NK-92 (cell line): ENCODE results near the gene DDX17.

Experiments
- DNase-seq: peaks from one replicate; lab custom pipeline; 2025; ENCODE audit not compliant: unreplicated experiment; lab: John Stamatoyannopoulos, UW

Gene DDX17

DNA sequence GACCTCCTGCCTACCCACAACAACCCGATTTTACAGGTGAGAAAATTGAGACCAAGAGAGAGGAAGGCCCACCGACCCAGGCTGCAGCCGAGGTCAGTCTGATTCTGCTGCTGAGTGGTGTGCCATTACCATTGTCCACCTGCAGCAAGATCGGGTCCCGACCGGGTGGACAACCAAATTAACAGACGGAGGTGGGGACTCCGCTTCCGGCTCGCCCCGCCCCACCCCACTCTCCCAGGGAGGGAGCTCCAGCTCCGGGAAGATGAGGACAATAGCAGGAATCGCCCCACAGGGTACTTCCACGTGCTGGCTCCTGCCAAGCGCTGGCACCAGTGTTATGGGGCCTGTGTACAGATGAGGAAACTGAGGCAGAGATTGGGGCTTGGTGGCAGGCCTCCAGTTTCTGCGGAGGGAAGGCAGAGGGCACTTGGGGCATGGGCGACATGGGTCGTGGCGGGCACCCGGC, 38.6 kb downstream of the DDX17 start:
- no peak for DNase-seq

DNA sequence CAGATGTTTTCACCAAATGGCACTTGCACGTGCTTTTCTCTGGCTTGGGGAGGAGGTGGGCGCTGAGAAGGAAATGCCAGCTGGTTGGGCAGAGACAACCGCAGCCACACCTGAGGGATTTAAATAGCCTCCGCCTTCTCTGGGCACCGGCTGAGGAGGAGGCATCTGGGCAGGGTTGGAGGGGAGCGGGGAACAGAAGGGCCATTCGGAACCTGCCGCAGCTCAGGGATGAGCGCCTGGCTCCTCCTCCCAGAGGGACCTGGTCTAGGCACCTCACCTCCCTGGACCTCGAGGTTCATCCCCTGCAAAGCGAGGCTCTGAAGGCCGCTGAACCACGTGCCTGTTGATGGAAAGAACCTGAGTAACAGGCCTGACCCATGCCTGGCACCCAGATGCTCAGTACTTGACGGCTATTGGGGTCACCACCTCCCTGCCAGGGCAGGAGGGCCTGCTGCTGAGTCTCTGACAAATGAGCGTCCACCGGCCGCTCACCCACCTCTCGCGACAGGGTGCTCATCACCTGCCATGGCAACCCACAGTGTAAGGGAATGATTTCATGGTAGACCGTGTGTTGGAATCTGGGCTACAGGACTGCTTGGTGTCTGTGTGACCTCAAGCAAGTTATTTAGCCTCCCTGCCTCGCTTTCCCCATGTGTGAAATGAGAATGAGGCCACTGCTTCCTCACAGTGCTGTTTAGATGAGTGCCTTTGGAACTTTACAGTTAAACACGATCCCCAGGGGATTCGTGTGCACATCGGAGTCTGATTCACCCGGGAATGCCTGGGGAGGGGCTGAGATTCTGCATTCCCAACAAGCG, 40.2 kb downstream of the DDX17 start:
- DNase-seq: no peak

DNA sequence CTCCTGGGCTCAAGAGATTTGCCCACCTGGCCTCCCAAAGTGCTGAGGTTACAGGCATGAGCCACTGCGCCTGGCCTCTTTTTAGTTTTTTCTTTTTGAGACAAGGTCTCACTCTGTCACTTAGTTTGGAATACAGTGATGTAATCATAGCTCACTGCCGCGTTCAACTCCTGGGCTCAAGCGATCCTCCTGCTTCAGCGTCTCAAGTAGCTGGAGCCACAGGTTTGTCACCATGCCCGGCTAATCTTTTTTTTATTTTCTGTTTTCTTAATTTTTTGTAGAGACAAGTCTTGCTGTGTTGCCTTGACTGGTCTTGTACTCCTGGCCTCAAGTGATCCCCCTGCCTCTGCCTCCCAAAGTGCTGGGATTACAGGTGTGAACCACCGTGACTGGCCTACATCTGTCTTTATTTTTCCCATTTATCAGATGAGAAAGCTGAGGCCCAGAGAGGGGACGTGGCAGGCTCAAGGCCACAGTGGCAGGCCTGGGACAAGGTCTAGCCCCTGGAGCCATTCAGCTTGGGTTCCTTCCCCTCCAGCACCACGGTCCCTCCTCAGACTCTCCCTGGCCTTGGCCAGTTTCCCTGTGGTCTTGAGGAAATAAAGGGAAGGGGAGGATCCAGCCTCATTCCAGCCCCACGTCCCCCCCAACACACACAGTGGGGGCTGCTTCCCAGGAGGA, 41.0 kb downstream of the DDX17 start:
- no peak for DNase-seq

- DNase-seq: no peak
Observed at GRCh38 chr22:38462960-38463784, 42.9 kb downstream of the DDX17 start.

DNA sequence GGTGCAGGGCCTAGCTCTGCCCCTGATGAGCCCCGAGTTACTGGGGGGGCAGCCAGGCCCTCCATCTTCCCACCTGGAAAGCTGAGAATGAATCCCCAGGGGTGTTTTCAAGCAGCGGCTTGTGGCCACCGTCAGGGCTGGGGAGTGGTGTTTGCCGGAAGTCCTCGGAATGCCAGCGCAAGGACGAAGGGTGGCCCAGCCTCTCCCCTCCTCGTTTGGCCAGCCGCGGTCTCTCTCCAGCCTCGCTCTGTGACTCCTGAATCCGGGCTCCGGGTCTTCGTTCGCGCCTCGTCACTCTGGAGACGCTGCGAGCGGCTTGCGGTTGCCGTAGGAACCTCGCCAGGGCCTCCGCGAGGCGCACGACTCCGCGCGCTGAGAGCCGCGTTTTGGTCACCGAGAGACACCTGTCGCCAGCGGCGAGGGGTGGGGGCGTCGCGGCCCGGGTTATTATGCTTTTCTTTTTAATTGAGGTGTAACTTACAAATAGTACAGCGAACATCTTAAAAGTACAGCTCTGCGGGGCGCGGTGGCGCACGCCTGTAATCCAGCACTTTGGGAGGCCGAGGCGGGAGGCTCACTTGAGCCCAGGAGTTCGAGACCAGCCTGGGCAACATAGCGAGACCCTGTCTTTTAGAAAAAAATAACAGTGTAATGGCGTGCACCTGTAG, 44.6 kb downstream of the DDX17 start:
- DNase-seq: no peak

- no peak for DNase-seq
Observed at GRCh38 chr22:38461057-38461413, 45.1 kb downstream of the DDX17 start.

DNA sequence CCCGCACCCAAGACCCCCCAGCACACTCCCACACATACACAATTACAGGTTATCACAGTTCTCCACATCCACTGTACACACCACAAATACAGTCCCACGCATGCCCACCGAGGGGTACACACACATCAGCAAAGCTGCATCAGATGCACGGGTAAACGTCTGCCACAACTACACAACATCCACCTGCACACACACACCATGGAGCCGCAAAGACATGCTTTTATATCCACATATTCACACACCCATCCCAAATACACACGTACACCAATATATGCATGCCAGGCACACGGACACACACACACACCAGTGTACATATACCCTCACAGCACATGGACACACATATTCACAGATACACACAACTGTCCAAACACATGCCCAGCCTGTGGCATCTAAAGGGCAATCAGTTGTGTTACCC, 45.7 kb downstream of the DDX17 start:
- DNase-seq: no peak

- DNase-seq: no peak
Observed at GRCh38 chr22:38456841-38457699, 49.0 kb downstream of the DDX17 start.

DNA sequence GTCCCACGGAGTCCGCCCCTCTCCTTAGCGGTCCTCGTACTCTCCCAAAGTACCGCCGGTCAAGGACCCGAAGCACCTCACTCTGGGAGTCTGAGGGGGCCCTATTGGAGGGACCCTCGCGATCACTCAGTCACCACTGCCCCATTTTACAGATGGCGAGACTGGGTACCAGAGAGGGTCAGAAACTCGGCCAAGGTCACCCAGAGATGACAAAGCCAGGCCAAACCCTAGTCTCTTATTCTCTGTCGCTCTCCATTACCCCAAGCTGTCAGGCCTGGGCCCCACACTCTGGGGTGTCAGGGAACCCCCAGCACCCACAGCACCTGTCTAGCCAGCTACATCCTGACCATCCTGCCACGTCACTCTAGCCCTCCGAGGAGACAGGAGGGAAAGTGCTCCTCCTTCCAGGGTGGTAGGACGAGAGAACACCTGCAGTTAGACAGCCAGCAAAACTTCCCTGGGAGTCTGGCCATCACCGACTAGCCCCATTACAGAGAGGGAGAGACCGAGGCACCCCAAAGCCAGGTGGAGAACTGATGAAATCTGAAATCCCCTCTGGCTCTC, 49.8 kb downstream of the DDX17 start:
- DNase-seq: no peak

GRCh38 chr22:38455530-38456271, 50.4 kb downstream of the DDX17 start:
- DNase-seq: no peak

DNA sequence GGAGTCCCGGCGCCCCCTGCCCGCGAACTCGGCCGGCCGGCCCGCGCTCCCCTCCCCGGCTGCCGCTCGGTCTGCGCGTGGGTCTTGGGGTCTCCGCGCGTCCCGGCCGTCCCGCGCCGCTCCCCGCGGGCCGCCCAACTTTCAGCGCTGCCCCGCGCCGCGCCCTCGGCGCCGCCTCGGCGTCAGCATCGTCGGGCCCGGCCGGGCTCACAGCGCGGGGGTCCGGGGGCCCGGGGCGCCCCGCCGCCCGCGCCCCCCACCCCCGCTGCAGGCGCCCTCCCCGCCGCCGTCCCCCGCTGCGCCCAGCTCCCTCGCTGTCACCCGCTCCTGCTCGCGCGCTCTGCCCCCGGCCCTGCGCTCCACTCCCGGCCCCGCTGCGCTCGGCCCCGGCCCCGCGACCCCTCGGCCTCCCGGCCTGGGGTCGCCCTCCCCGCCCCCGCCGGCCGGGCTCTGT, 51.0 kb downstream of the DDX17 start, which contains the start of gene KCNJ4:
Gene KCNJ4, minus strand, starts transcription at position 124 of the 454 bp plus-strand sequence. CDS start 27,067 bp downstream, outside the sequence.
- no peak for DNase-seq

GRCh38 chr22:38454353-38455075, 51.6 kb downstream of the DDX17 start:
- DNase-seq: no peak

DNA sequence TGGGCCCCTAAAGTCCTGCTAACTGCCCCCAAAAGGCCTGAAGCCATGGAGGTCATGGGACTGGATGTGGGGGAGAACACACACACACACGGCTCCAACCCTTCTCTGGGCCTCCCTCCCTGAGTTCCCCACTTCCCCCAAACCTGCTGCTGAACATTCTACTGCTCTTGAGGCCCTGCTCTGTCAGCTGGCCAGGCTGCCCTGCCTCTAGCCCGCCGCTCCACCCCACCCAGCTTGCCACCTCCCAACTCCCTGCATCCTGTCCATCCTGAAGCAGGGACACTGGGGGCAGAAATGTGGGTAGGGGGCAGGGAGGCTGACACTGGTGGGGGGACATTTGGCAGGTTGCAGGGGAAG, 52.1 kb downstream of the DDX17 start:
- DNase-seq: no peak

DNA sequence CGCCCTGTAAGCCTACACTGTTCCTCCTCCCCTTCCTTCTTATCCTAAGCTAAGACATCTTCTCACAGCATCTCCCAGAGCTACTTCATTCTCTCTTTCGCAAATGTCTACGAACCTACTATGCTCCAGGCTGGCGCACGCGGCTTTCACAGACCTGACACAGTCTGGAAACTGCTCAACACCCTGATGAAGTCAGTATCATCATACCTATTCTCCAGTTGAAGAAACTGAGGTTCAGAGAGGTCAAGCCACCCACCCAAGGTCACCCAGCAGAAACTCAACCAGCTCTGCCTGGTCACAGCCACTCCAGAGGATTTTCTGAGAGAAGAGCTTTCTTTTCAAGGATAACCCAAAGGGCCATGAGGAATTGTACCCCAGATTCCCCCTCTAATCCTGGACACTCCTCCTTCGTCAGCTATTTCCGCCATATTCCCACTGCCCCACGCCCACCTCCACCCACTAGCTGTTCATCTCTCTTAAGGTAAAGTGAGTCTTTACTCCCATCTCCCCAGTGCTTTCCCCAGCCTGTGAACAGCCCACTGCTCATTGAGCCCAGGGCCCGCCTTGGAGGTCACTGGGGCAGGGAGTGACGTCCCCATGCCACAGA, 52.9 kb downstream of the DDX17 start:
- DNase-seq: no peak

DNA sequence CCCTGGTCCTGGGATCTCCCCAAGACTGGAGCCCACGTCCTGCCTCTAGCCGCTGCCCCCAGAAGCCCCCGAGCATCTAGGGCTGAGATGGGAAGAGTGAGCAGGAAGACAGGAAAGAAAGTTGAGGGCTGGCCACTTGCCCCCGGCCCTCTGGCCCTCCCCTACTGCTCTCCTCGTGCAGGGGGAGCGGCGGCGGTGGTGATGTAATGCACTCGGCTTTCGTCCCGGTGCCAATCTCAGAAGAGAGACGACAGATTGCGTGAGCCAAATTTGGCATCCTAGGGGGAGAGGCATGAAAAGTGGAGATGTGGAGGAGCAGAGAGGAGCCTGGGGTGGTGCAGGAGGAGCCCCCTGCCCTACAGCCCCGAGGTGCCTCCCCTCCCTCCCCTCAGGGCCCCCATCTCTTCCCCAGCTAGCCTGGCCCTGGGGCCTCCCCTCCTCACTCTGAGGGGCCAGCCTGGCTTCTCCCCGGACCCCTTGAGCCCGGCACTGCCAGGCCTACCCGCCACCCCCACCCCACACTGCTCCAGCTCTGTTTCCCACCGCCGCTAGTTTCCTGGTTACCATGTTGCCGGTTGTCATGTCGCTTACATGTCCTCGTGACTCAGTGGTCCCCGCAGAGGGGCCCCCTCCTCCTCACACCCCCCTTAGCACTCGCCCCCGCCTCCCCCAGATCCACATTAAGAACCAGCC, 53.6 kb downstream of the DDX17 start:
- DNase-seq: no peak

DNA sequence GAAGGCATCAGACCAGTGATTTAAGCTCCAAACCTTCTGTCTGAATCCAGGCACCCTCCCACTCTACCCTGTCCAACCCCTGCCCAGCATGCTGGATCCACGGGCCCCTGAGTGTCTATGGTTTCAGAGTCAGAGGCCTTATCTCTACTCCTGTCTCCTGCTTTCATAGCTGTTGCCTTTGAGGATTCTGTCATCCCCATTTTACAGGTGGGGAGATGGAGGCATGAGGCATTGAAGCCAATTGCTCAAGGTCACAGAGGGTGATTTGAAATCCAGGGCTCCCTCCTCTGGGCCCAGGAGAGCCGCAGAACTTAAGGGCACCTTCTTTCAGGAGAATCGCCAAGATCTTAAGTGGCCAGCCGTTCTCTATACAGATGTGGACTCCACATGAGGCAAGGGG, 54.2 kb downstream of the DDX17 start:
- DNase-seq: no peak

GRCh38 chr22:38451404-38451803, 54.7 kb downstream of the DDX17 start:
- DNase-seq: no peak
